ENCODE measurements around the gene COL24A1. TPM values are rescaled to one million over a fixed set of nuclear protein-coding genes. Genes with fewer than 3 reads are reported as not detected.

Gene COL24A1
- total and polyA plus RNA-seq, 2 of the 8 experiments (the other 6 are each of a cell fraction or from before 2014, with no cell fraction given), result 0.23 to 1.1 TPM

- no peak for TF ChIP-seq CHD7 (IDR thresholded peaks at IDR 0.05; ENCODE audit: insufficient replicate concordance, low read length)
Measured at GRCh38 chr1:86152887-86153286, 3.7 kb downstream of the COL24A1 start (continued).

Data from H1 (cell line).